NCI-H2029 treated with DMSO at 0.1 percent for 48 hours (cell line): Measurements from ENCODE around the gene TMEM125.

Source experiments
- DNase-seq: peaks from one replicate; lab custom pipeline; 2025; lab: John Stamatoyannopoulos, UW

TMEM125 gene

GRCh38 chr1:43293896-43294760 is 24.3 kb downstream of the TMEM125 start:
- DNase-seq = no peak

DNA sequence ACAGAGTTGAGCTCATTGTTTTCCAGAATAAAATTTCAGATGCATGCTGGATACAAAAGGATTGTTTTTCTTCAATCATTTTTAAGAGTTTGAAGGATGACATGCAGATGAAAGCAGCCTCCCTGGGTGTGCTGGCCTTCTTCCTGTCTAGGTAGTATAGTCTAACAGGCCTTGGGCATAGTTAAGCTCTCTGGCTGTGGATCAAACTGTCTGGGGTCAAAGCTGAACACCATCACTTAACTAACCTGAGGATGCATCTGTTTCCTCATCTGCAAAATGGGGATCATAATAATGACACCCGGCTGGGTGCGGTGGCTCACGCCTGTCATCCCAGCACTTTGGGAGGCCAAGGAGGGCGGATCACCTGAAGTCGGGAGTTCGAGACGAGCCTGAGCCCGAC is 25.0 kb downstream of the TMEM125 start:
- DNase-seq = no peak

GRCh38 chr1:43296207-43296606 is 26.4 kb downstream of the TMEM125 start:
- no peak for DNase-seq

DNA sequence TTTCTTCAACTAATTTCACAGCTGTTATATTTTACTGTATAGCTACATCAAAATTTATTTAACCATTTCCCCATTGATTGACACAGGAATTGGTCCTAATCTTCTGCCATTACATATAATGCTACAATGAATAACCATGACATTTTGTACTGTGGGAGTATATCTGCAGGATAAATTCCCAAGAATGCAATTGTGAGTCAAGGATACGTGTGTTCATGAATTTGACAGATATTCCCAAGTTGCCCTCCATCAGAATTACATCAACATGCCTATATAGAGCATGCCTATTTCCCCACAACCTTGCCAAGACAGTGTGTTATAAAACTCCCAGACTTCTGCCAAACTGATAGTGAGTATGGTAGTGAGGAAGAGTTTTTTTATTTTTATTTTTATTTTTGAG is 28.3 kb downstream of the TMEM125 start:
- DNase-seq = no peak

DNA sequence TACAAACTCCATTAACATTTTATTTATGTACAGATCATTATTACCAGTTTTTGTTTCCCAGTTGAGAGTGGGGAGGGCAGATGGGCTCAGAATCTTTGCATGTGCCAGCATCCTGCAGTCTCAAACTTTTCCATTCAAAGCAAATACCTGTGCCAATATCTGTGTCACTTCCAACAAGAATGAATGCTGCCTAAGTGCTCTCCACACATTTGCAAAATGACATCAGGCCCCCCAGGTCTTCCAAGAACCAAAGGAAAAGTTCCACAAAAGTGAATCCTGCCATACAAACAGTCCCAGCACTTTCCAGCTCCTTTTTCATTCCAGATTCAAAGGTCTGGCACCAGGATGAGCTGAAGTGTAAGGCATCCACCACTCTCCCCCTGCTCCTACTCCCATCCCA is 29.3 kb downstream of the TMEM125 start:
- no peak for DNase-seq

DNA sequence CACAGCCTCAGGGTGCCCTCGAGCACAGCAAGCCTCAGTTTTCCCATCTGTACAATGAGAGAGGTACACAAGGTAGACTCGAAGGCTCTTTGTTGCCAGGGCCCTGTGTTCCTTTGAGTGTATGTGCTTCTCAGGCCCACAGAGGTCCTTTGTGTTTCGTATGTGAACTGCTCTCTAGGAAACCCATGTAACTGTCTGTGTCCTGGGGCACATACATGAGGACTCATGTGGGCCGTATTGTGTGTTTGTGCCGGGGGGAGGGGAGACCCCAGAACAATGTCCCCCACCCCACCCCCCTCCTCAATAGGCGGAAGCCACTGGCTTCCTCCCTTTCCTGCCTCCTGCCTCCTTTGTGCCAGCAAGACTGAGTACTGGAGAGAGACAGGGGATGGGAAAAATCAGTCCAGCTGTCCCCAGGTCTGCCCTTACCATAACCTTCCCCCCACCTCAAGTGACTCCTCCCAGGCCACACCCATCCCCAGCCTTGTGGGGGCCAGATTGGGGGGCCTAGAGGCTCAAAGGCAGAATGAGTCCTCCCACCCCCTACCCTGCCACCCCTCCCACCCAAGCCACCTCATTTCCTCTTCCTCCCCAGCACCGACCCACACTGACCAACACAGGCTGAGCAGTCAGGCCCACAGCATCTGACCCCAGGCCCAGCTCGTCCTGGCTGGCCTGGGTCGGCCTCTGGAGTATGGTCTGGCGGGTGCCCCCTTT is 30.8 kb downstream of the TMEM125 start, which contains the start of gene TIE1:
Gene TIE1 (plus strand): TSS at position 605 of the 717 bp plus-strand sequence. CDS start 90 bp downstream, at position 695.
- DNase-seq = no peak

GRCh38 chr1:43302201-43302600 is 32.4 kb downstream of the TMEM125 start:
- no peak for DNase-seq

DNA sequence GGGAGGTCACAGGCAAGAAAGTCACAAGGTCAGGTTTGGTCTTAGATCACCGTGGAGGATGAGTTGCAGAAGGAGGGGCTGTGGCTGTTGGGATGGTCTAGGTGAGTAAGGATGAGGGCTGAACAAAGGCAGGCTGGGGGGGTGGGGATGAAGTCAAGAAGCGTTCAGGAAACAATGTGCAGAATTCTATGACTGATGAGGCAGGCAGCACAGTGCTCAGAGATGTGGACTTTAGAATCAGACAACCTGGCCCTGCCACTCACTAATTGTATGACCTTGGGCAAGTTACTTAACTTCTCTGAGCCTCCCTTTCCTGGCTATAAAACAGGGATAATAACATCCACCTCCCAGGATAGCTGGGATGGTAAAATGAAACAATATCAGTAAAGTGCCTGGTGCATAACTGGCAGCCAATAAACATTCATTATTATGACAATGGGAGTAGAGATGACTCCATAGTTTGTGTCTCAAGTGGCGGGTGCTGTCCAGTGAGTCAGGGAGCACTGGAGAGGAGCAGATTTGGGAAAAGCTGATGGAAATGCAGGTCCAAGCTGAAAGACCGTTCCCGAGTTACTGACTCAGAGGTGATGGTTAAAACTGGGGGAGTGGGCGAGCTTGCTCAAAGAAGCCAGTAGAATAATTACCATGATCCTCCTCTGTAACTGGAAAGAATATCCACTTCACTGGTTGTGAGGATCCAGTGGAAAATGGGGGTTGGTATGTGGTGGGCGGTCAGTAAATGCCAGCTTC is 33.1 kb downstream of the TMEM125 start:
- no peak for DNase-seq

- no peak for DNase-seq
These were observed 33.9 kb downstream of the TMEM125 start for GRCh38 chr1:43303471-43304313.

DNA sequence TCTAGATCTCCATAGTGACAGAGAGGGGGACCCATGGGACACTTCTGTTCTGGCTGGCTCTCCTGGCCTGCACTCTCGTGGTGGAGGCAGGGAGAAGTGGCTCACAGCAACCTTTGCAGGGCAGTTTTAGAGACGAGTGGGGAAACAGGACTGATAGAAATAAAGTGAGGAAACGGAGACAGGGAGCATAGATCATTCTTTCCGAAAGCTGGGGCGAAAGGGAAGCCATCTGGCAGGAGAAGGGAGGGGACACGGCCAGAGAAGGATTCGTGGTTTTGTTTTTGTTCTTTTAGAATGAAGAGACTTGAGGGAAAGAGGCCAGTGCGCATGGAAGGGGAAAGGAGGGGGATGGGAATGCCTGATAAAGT is 34.5 kb downstream of the TMEM125 start:
- no peak for DNase-seq

DNA sequence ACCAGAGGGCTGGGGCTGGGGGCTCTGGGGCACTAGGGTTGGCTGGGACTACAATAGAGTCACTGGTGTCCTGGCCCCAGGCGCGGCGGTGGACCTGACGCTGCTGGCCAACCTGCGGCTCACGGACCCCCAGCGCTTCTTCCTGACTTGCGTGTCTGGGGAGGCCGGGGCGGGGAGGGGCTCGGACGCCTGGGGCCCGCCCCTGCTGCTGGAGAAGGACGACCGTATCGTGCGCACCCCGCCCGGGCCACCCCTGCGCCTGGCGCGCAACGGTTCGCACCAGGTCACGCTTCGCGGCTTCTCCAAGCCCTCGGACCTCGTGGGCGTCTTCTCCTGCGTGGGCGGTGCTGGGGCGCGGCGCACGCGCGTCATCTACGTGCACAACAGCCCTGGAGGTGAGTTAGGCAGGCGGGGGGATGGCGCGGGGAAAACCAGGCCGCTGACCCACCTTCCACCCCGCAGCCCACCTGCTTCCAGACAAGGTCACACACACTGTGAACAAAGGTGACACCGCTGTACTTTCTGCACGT is 35.1 kb downstream of the TMEM125 start:
- DNase-seq = no peak

- no peak for DNase-seq
These were observed 35.7 kb downstream of the TMEM125 start for GRCh38 chr1:43305461-43305860.

- DNase-seq = no peak
These were observed 36.3 kb downstream of the TMEM125 start for GRCh38 chr1:43305926-43306687.

DNA sequence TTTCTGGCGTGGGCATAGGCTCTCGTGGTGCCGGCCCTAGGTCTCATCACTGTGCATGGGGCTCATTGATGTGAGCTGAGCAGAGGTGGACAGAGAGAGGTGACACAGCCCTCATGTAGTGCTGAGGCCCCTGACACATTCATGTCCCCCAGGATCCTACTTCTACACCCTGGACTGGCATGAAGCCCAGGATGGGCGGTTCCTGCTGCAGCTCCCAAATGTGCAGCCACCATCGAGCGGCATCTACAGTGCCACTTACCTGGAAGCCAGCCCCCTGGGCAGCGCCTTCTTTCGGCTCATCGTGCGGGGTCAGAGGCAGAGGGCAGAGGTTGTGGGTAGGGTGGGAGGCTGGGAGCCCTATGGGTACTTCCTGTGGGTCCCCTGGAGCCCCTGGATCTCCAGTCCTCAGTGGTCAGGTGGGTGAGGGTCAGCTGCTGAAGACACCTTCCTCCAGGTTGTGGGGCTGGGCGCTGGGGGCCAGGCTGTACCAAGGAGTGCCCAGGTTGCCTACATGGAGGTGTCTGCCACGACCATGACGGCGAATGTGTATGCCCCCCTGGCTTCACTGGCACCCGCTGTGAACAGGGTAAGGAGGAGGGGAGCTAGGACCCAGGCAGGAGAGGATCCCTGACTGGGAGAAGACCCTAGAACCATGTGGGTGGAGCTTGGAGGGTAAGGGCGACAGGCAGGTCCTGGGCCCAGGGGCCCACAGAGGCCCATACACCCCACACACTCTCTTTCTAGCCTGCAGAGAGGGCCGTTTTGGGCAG is 37.1 kb downstream of the TMEM125 start:
- no peak for DNase-seq

DNA sequence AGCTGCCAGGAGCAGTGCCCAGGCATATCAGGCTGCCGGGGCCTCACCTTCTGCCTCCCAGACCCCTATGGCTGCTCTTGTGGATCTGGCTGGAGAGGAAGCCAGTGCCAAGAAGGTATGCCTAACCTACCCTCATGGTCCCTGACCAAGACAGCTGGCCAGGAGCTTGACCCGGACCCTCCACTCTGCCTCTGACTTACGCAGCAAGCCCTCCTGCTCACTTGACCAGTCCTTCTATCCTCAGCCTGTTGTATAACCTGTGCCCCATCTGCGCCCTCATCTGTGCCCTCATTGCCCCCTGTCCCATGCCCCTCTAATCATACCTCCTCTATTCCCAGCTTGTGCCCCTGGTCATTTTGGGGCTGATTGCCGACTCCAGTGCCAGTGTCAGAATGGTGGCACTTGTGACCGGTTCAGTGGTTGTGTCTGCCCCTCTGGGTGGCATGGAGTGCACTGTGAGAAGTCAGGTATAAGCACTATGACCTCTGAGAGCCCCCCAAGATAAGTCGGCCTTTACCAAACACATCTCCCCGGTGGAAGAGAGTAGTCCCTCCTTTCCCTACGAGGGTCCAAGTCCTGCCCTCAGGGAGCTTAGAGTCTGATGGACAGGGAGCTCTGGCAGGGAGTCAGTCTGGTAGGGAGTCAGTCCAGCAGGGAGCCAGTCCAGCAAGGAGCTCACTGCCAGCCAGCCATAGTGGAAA is 37.8 kb downstream of the TMEM125 start:
- no peak for DNase-seq

DNA sequence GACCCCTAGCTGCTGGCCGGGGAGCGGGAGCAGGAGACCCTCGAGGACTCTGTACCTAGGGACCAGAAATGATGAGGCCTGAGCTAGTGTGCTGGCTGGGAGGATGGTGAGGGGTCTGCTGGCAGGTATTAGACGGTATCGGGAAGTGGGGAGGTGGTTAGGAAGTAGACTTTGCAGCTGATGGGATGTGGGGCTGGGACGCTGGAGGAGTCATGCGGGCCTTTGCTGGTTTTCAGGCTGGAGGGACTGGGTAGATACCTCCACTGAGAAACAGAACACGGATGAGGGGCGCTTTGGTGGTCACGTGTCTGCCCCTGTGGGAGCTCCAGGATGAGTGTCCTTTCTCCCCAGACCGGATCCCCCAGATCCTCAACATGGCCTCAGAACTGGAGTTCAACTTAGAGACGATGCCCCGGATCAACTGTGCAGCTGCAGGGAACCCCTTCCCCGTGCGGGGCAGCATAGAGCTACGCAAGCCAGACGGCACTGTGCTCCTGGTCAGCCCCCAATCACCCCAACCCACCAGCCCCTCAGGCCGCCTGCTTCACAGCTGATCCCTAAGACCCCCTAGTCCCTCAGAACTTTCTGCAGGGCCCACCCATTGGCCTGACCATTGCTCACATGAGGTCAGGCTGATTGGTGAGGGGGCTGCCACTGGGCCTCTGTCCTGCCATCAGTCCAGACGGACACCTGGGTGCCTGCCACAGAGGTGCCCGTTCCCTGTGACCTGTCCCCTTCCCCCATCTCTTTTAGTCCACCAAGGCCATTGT is 39.0 kb downstream of the TMEM125 start:
- DNase-seq = no peak

DNA sequence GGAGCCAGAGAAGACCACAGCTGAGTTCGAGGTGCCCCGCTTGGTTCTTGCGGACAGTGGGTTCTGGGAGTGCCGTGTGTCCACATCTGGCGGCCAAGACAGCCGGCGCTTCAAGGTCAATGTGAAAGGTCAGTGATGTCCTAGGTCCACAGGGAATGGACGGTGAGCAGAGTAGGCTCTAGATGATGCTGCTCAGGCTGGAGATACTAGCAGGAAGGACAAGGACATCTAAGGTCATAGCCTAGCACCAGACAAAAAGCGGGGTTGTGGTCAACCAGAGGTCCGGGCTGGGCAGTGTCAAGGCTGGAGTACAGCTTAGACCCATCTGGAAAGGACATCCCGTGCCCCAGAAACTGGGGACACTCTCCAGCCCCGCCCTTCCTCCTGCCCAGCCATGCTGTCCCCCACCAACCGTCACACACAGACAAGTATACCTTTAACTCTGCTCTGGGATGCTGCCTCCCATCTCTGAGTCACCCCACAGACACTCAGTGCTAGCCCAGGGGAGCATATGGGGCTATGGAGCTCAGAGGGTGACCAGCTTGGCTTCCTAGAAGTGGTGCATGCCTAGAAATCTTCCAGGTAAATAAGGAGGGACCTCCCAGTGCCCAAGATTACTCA is 39.7 kb downstream of the TMEM125 start:
- no peak for DNase-seq

- DNase-seq = no peak
These were observed 41.7 kb downstream of the TMEM125 start for GRCh38 chr1:43311521-43311920.
